NK-92 (cell line): ENCODE data around the gene MPHOSPH9.

Experiments
- DNase-seq: peaks from one replicate; lab custom pipeline; 2025; ENCODE audit not compliant: unreplicated experiment; lab: John Stamatoyannopoulos, UW

MPHOSPH9 gene

GRCh38 chr12:123150744-123151456, 82.0 kb downstream of the MPHOSPH9 start, which contains the start of gene PITPNM2:
Gene PITPNM2, minus strand, starts transcription at chr12:123151090. Its CDS starts 116,500 bp downstream, at chr12:123034590.
- no peak for DNase-seq

- no peak for DNase-seq
Measured at GRCh38 chr12:123150275-123150743, 82.6 kb downstream of the MPHOSPH9 start.

- DNase-seq = no peak
Measured at GRCh38 chr12:123149501-123150274, 83.3 kb downstream of the MPHOSPH9 start.

GRCh38 chr12:123149088-123149487, 83.9 kb downstream of the MPHOSPH9 start:
- DNase-seq = no peak

- DNase-seq = no peak
Measured at GRCh38 chr12:123148655-123149054, 84.3 kb downstream of the MPHOSPH9 start.

GRCh38 chr12:123148223-123148622, 84.7 kb downstream of the MPHOSPH9 start:
- DNase-seq = no peak

- no peak for DNase-seq
Measured at GRCh38 chr12:123145211-123145610, 87.7 kb downstream of the MPHOSPH9 start.

GRCh38 chr12:123143736-123144461, 89.0 kb downstream of the MPHOSPH9 start:
- no peak for DNase-seq

- DNase-seq = no peak
Measured at GRCh38 chr12:123142921-123143735, 89.8 kb downstream of the MPHOSPH9 start.

GRCh38 chr12:123142518-123142840, 90.5 kb downstream of the MPHOSPH9 start:
- no peak for DNase-seq

- no peak for DNase-seq
Measured at GRCh38 chr12:123141615-123142517, 91.1 kb downstream of the MPHOSPH9 start.

- no peak for DNase-seq
Measured at GRCh38 chr12:123140676-123141614, 92.0 kb downstream of the MPHOSPH9 start.

GRCh38 chr12:123139926-123140675, 92.8 kb downstream of the MPHOSPH9 start:
- DNase-seq = no peak

- no peak for DNase-seq
Measured at GRCh38 chr12:123135688-123136087, 97.3 kb downstream of the MPHOSPH9 start.

- DNase-seq = no peak
Measured at GRCh38 chr12:123134826-123135225, 98.1 kb downstream of the MPHOSPH9 start.

- no peak for DNase-seq
Measured at GRCh38 chr12:123134271-123134671, 98.7 kb downstream of the MPHOSPH9 start.

GRCh38 chr12:123133701-123134100, 99.2 kb downstream of the MPHOSPH9 start:
- DNase-seq = no peak
